Inflammatory macrophage (primary cell): ENCODE results near the gene RNF14.
A peak's percentile ranks its signal among the peaks of the same experiment; 100 is the strongest.

Experiments
- DNase-seq, 2 donors: peaks; one replicate each; pipeline ENCODE4 v3.0.0-alpha.2; 2020 to 2022

RNF14 gene

GRCh38 chr5:141948812-141949211, 20.1 kb upstream of the RNF14 start:
- no peak for DNase-seq

- peak in 1 of 2 donors; percentile 43 for DNase-seq
Observed at GRCh38 chr5:141949511-141949910, 19.4 kb upstream of the RNF14 start.

GRCh38 chr5:141950207-141951005, 18.5 kb upstream of the RNF14 start:
- DNase-seq, result peak in 1 of 2 donors; percentile 66

GRCh38 chr5:141951332-141951781, 17.5 kb upstream of the RNF14 start:
- DNase-seq, result no peak

GRCh38 chr5:141952020-141952419, 16.9 kb upstream of the RNF14 start:
- no peak for DNase-seq

GRCh38 chr5:141954194-141954593, 14.7 kb upstream of the RNF14 start:
- DNase-seq, result peak; percentile 48 to 62

- DNase-seq, result no peak
Observed at GRCh38 chr5:141957367-141957996, 11.4 kb upstream of the RNF14 start.

- DNase-seq, result peak; percentile 21 to 22
Observed at GRCh38 chr5:141958113-141958512, 10.8 kb upstream of the RNF14 start, which contains the start of gene PCDH12. Gene PCDH12 (minus strand): TSS chr5:141958202. CDS start chr5:141957851, 351 bp downstream.

- DNase-seq, result peak; percentile 85 to 86
Observed at GRCh38 chr5:141958546-141959172, 10.2 kb upstream of the RNF14 start.

GRCh38 chr5:141960018-141960417, 8.9 kb upstream of the RNF14 start:
- no peak for DNase-seq

GRCh38 chr5:141960449-141961323, 8.2 kb upstream of the RNF14 start:
- DNase-seq, result peak; percentile 94 to 95

- DNase-seq, result no peak
Observed at GRCh38 chr5:141961466-141961865, 7.4 kb upstream of the RNF14 start.

GRCh38 chr5:141963701-141964100, 5.2 kb upstream of the RNF14 start:
- DNase-seq, result no peak

- DNase-seq, result no peak
Observed at GRCh38 chr5:141965071-141965470, 3.8 kb upstream of the RNF14 start.

- DNase-seq, result no peak
Observed at GRCh38 chr5:141966275-141966962, 2.5 kb upstream of the RNF14 start.

GRCh38 chr5:141966963-141967333, 2.0 kb upstream of the RNF14 start:
- no peak for DNase-seq

GRCh38 chr5:141969783-141970771, 1.2 kb downstream of the RNF14 start:
- peak; percentile 77 for DNase-seq

- no peak for DNase-seq
Observed at GRCh38 chr5:141973871-141974595, 5.1 kb downstream of the RNF14 start.

- DNase-seq, result no peak
Observed at GRCh38 chr5:141976176-141976575, 7.3 kb downstream of the RNF14 start.

- no peak for DNase-seq
Observed at GRCh38 chr5:141978389-141978788, 9.5 kb downstream of the RNF14 start.
